GM19438 (cell line): ENCODE results near the gene ZC3H12A.

ENCODE experiments used
- ATAC-seq: cut with Tn5 transposase; IDR thresholded peaks from one replicate; pipeline ENCODE4 v1.9.1; 2021; ENCODE audit warnings: low read depth; ENCODE audit not compliant: unreplicated experiment

ZC3H12A gene

DNA sequence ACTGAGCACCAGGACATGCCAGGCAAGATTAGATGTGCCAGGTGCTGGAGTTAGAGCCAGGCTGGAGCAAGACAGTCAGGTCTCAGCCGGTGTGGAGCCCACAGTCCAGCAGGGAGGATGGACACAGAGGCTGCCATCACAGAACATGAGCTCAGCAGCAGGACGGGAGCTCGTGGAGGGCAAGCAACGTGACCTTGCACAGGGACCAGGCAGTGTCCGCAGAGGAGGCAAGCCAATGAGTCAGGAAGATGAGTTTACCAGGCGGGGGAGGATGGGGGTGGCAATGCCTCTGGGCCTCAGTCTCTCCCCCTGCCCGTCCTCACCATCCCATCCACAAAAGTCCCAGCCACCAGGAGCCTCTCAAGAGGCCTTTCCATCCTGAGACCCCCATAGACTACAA is 20.7 kb upstream of the ZC3H12A start:
- no peak for ATAC-seq

- no peak for ATAC-seq
Measured at GRCh38 chr1:37455516-37455915, 18.9 kb upstream of the ZC3H12A start.

GRCh38 chr1:37456614-37457013 is 17.8 kb upstream of the ZC3H12A start:
- ATAC-seq, result no peak

- ATAC-seq, result no peak
Measured at GRCh38 chr1:37458551-37458950, 15.8 kb upstream of the ZC3H12A start.

DNA sequence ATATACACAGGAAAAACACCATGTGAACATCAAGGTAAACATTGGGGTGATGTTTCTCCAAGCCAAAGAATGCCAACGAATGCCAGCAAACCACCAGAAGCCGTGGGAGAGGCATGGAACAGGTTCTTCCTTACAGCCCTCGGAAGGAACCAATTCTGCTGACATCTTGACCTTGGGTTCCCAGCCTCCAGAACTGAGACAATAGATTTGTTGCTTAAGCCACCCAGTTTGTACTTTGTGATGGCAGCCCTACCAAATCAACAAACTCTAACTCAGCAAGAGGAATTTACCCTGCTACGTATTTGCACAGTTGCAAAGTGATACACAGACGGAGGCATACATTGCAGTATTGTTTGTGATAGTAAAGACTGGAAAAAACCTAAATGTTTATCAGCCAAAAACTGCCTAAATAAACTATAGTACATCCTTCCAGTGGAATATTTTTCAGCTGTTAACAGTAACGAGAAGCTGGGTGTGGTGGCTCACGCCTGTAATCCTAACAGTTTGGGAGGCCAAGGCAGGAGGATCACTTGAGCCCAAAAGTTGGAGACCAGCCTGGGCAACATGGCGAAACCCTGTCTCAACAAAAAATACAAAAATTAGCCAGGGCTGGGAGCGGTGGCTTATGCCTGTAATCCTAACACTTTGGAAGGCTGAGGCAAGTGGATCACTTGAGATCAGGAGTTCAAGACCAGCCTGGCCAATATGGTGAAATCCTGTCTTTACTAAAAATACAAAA is 12.5 kb upstream of the ZC3H12A start:
- no peak for ATAC-seq

DNA sequence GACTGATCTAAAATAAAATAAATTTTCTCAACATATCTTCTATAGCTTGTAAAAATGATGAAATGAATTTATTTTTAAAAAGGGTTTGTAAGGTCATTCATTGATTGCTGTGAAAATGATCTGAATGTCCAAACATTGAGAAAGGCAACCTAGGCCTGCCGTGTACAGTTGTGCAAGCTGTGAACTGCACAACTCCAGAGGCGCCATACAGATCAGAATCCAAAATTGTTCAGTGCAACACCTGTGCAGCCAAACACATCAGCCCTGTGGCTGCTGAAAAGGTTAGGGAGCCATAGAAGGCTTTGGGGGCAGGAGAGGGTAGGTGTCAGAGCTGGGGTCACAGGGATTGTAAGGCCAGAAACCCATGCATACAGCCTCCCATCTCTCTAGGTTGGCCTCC is 9.9 kb upstream of the ZC3H12A start:
- ATAC-seq, result no peak

- no peak for ATAC-seq
Measured at GRCh38 chr1:37465593-37466517, 8.5 kb upstream of the ZC3H12A start.

- no peak for ATAC-seq
Measured at GRCh38 chr1:37468037-37468436, 6.3 kb upstream of the ZC3H12A start.

- ATAC-seq, result no peak
Measured at GRCh38 chr1:37469386-37469785, 5.0 kb upstream of the ZC3H12A start.

GRCh38 chr1:37471345-37472231 is 2.8 kb upstream of the ZC3H12A start:
- ATAC-seq, result no peak

DNA sequence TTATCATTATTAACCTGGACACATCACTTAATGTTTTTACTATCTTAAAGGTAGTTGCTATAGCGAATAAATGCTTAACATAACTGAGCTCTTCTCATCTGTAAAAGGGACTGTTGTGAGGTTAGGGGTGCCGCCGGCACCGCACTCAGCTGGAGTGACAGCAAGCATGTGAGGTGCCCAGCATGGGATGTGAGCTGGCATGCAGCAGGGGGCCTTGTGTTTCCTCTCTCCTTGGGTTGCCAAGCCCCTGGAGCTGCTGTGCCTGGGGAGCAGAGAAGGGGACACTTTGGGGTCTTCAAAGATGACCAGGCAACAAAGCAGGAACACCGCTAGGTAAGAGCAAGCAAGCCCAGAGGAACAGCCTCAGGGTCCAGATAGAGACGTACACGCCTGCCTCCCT is 2.1 kb upstream of the ZC3H12A start:
- no peak for ATAC-seq

DNA sequence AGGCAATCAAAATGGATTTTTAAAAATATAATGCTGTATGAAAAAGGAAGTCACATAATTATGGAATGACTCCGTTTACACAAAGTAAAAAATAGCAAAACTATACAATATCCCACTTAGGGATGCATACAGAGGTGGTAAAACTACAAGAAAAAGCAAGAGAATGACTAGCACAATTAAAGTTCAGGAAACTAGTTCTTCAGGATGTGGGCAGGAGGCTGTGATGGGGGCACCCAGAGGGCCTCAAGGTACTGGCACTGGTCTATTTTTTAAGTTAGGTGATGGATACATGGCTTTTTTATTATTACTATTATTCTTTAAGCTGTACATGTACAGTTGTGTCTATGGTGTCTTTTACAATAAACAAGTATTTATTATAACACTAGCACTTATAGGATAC is 1.4 kb upstream of the ZC3H12A start:
- no peak for ATAC-seq

GRCh38 chr1:37473431-37474045 is 842 bp upstream of the ZC3H12A start:
- ATAC-seq, result no peak

DNA sequence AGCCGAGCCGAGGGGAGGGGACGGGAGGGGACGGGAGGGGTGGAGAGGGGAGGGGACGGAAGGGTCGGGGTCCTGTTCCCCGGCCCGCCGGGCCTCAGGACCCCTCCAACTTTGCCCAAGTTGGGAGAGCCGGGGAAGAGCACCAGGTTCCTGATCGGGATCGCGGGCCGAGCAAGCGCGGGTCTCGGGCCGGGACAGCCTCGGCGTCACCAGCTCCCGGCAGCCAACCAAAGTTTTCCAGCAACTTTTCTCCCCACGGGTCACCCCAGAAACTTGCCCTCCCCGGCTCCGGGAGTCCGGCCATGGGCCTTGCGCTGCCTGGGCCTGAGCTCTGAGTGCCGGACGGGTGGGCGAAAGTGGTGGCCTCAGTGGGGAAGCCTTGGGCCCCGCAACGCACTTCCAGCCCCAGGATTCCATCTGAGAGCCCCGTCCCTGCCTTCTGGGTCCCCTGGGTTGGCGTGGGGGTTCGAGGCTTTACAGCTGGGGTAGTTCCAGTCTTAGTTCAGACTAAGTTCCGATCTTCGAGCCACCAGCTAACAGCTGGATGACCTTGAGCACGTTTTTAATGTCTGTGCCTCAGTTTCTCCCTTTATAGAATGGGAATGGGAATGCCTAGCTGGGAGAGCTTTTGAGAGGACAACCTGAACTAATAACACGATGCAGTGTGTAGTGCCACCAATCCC is 458 bp downstream of the ZC3H12A start:
- ATAC-seq, result no peak

DNA sequence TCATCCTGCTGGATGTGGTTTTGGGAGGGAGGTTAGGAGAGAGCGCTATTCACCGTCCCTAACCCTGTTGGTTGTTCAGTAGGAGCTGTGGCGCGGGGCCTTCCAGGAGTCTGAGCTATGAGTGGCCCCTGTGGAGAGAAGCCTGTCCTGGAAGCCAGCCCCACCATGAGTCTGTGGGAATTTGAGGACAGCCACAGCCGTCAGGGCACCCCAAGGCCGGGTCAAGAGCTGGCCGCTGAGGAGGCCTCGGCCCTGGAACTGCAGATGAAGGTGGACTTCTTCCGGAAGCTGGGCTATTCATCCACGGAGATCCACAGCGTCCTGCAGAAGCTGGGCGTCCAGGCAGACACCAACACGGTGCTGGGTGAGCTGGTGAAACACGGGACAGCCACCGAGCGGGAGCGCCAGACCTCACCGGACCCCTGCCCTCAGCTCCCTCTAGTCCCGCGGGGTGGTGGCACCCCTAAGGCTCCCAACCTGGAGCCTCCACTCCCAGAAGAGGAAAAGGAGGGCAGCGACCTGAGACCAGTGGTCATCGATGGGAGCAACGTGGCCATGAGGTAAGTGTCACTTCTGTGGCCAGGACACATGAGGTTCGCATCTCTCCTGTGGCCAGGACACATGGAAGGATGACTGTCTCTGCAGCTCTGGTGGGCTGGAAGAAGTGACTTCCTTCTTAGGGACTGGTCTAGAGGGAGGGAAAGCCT is 1.2 kb downstream of the ZC3H12A start:
- no peak for ATAC-seq

DNA sequence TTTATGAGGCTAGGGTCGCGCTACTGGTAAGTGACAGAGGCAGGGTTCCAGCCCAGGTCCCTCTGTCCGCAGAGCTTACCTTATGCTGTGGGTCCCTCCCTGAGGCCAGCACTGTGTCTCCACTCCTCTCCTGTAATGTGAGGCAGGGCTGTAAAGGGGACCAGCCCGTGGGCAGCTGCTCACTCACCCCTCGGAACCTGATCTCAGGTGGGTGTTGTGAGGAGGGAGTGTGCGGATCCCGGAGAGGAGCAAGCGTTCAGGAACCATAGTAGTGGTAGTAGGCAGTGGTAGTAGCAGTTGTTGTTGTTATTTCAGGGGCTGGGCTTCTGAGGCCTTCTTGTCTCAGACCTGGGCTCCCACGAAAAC is 1.7 kb downstream of the ZC3H12A start:
- no peak for ATAC-seq

GRCh38 chr1:37476460-37477197 is 2.2 kb downstream of the ZC3H12A start:
- ATAC-seq, result no peak

DNA sequence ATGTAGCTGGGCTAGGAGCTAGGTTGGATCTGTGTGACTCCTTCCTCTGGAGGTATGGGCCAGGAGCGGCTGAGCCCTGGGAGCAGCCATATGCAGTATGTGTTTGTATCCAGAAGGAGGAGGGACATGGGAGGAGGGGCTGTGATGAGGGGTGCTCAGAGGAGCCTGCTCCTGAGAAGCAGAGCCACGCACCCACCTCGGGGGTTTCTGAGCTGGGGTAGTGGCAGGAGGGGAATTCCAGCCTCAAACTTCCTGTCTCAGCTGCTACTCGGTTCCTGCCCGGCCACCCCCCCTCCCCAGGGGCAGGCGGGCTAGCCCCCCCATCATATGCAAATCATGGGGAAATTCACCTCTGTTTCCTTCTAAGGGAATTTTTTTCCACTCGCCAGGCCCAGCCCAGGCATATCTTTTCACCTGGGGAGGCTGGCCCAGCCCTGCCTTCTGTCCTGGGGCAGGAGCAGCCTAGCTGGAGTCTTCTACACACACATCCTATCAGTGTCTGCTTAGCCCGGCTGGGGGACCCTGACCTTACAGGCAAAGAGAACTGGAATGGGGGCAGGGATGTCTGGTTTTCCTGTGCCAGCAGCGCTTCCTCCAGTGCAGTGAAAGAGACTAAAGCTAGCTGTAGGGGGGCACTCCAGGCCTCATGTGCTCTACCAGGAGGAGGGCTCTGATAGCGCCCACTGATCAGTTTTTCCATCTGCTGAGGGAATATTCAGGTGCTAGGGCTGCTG is 3.0 kb downstream of the ZC3H12A start:
- ATAC-seq, result peak; percentile 35
